RWPE1 (cell line): ENCODE data around the gene MECP2.

Experiments
- CTCF ChIA-PET: fragments of 350-600 bp; sonication (Branson Sonifier 250); formaldehyde crosslinking; extraction: SDS; loops from one replicate; lab custom pipeline; 2021; lab: Yijun Ruan, JAX
- POLR2A ChIA-PET: fragments of 400-600 bp; formaldehyde crosslinking; extraction: SDS; loops from one replicate; lab custom pipeline; 2020; ENCODE audit warnings: antibody characterized with exemption; ENCODE audit not compliant: low non-redundant PET; lab: Yijun Ruan, JAX
- DNase-seq: peaks from one replicate; pipeline ENCODE4 v3.0.0; 2012; ENCODE audit warnings: low spot score
- H3K27ac ChIP-seq: fragments of 450-650 bp; 2 replicates; pipeline ENCODE4 v1.5.1; 2017
- CTCF ChIP-seq: fragments of 450-650 bp; conservative IDR thresholded peaks from 2 replicates; pipeline ENCODE4 v1.5.1; 2017; ENCODE audit warnings: low read depth, mild to moderate bottlenecking

Gene MECP2

GRCh38 chrX:154014429-154015380 lies 82.8 kb downstream of the MECP2 start:
- TF ChIP-seq CTCF = no peak
- H3K27ac ChIP-seq = peak overlapping the region; percentile 89
- CTCF ChIA-PET = interaction anchor here (0.5 to 1.1 kb wide), 3 partner anchors 22 to 40 kb away, joined by 3 read pairs; no protein-coding TSS in a partner anchor
- no peak for DNase-seq
- POLR2A ChIA-PET = no interaction called here

- peak overlapping the region; percentile 89; the same call in 1 of the 2 replicates for H3K27ac ChIP-seq
- CTCF ChIA-PET = interaction anchor here (0.6 to 1.4 kb wide), 9 partner anchors 12 to 285 kb away, joined by 3 to 4 read pairs (median 3); no protein-coding TSS in a partner anchor
- POLR2A ChIA-PET = no interaction called here
- peak; percentile 83 for TF ChIP-seq CTCF
- peak; percentile 21 for DNase-seq
Measured at GRCh38 chrX:154013614-154014360, 83.7 kb downstream of the MECP2 start.

- CTCF ChIA-PET = interaction anchor here (0.5 to 1.4 kb wide), 7 partner anchors 11 to 116 kb away, joined by 3 to 4 read pairs (median 3); no protein-coding TSS in a partner anchor
- peak overlapping the region; percentile 54 for H3K27ac ChIP-seq
- no peak for DNase-seq
- POLR2A ChIA-PET = interaction anchor here (0.7 kb wide), 1 partner anchor 11 kb away, joined by 3 read pairs; no protein-coding TSS in a partner anchor
- no peak for TF ChIP-seq CTCF
Measured at GRCh38 chrX:154013001-154013421, 84.5 kb downstream of the MECP2 start.

DNA sequence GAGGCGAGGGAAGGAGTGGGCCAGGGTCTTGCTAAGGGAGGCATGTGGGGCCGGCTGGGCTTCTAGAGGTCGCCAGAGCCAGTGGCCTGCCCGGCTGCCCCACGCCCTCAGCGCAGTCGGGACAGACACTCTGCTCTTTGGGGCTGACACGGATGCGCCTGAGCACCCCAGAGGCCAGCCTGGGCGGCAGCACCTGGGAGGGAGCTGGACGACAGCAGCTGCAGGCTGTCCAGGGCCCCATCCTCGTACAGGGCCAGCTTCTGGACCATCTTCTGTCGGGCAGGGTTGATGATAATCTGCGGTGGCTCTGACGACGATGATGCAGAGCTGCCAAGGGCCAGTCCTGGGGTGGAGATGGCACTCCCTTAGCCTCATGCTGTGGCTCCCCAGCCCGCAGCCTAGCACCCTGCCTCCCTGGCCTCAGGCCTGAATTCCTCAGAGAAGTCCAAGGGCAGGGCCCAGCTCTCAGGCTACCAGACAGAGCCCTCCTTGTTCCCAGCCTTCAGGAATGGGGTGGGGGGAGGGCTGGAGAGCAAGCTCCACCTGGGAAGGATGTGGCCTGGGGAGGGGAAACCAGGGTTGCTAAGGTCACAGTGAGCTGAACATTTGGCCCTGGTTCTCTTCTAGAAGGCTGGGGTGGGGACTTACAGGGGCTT lies 85.1 kb downstream of the MECP2 start:
- ChIA-PET POLR2A (interaction anchor here (0.7 kb wide), 1 partner anchor 11 kb away, joined by 3 read pairs; no protein-coding TSS in a partner anchor), CTCF (interaction anchor here (0.6 to 1.4 kb wide), 5 partner anchors 10 to 116 kb away, joined by 3 to 4 read pairs (median 3); no protein-coding TSS in a partner anchor)
- DNase-seq = no peak
- peak overlapping the region; percentile 54 for H3K27ac ChIP-seq
- TF ChIP-seq CTCF = no peak

DNA sequence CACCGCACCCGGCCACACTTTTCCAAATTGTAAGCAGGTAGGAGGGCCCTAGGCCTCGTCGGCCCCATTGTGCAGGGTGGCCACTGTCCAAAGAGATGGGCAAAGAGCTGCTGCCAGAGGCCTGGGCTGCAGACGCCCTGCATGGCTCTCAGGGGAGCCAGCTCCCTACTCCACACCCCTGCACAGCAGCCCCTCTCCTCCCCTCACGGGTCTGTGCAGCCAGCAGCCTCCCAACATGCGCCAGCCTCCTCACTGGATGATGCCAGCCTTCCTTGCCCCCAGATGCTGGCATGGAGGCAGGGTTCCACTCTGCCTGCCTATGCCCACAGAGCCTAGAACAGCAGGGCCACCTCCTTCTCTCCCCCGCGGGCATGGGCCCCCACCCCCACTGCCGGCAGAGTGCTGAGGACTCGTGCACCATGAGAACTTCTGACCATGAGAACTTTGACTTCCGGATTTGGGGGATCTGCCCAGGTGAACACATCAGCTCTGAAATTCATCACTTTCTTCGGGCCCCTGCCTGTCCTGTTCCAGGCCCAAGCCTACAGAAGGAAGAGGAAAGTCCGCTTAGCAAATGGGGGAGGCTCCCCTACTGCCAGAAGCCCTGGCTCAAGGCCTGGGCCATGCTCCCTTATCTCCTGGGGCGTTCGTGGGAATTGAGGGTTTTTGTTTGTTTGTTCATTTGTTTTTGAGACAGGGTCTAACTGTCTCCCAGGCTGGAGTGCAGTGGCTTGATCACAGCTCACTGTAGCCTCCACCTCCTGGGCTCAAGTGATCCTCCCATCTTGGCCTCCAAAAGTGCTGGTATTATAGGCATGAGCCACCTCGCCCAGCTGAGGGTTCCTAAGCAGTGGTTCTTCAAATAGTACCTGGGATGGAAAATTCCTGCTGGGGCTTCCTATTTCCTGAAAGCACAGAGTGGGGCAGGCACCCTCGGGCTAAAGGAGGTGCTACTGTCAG lies 85.9 kb downstream of the MECP2 start:
- ChIA-PET POLR2A (no interaction called here), CTCF (no interaction called here)
- peak overlapping the region; percentile 54 for H3K27ac ChIP-seq
- no peak for TF ChIP-seq CTCF
- DNase-seq = no peak
